ENCODE measurements around the gene PADI4.
"Not testable (repeated sequence)": the region's sequence is repeated elsewhere in the genome, so short reads cannot be mapped to it uniquely, and the experiment has no call there.

The PADI4 gene

GRCh38 chr1:17339521-17339920 lies 31.5 kb downstream of the PADI4 start:
- H3K36me3 ChIP-seq (replicated peaks; ENCODE audit: low read depth, low read length): no peaks in the 10 kb centered on the region
- no peak overlapping the region for H3K4me2 ChIP-seq (ENCODE audit: low read length)
- peaks cover 3% of the 10 kb centered on the region; the same call in 1 of the 2 replicates for H3K27me3 ChIP-seq (ENCODE audit: low read depth, low read length)
- no peaks in the 10 kb centered on the region for H3K4me1 ChIP-seq (ENCODE audit: low read length)
- no peaks in the 10 kb centered on the region for H3K79me2 ChIP-seq (ENCODE audit: low read length)
- no peak overlapping the region for H3K4me3 ChIP-seq (ENCODE audit: low read length)
- no peak for TF ChIP-seq CTCF (IDR thresholded peaks at IDR 0.05; ENCODE audit: low read depth, low read length)
- no peak for TF ChIP-seq EZH2phosphoT487 (IDR thresholded peaks at IDR 0.05; ENCODE audit: low read depth)
- no peak overlapping the region for H3K9ac ChIP-seq (ENCODE audit: low read length)
- no peak overlapping the region for H3K27ac ChIP-seq (ENCODE audit: low read length)
- no peaks in the 10 kb centered on the region for H4K20me1 ChIP-seq (ENCODE audit: insufficient read depth, low read length)
- no peaks in the 10 kb centered on the region for H3K9me3 ChIP-seq (ENCODE audit: insufficient read depth, low read length)
- H2AFZ ChIP-seq (ENCODE audit: low read depth, low read length): no peak overlapping the region

GRCh38 chr1:17340358-17340757 lies 32.4 kb downstream of the PADI4 start:
- Histone ChIP-seq H4K20me1 (ENCODE audit: insufficient read depth, low read length) (no peaks in the 10 kb centered on the region), H2AFZ (ENCODE audit: low read depth, low read length) (no peak overlapping the region), H3K79me2 (ENCODE audit: low read length) (no peaks in the 10 kb centered on the region), H3K4me2 (ENCODE audit: low read length) (no peak overlapping the region), H3K9ac (ENCODE audit: low read length) (no peak overlapping the region), H3K36me3 (replicated peaks; ENCODE audit: low read depth, low read length) (no peaks in the 10 kb centered on the region), H3K27ac (ENCODE audit: low read length) (no peak overlapping the region), H3K4me3 (ENCODE audit: low read length) (no peak overlapping the region), H3K4me1 (ENCODE audit: low read length) (no peaks in the 10 kb centered on the region), H3K9me3 (ENCODE audit: insufficient read depth, low read length) (no peaks in the 10 kb centered on the region), H3K27me3 (ENCODE audit: low read depth, low read length) (peaks cover 3% of the 10 kb centered on the region; the same call in 1 of the 2 replicates)
- TF ChIP-seq EZH2phosphoT487 (IDR thresholded peaks at IDR 0.05; ENCODE audit: low read depth) (no peak), CTCF (IDR thresholded peaks at IDR 0.05; ENCODE audit: low read depth, low read length) (no peak)

GRCh38 chr1:17342014-17342441 lies 34.0 kb downstream of the PADI4 start:
- H3K27ac ChIP-seq (ENCODE audit: low read length): no peak overlapping the region
- TF ChIP-seq EZH2phosphoT487 (IDR thresholded peaks at IDR 0.05; ENCODE audit: low read depth): no peak
- TF ChIP-seq CTCF (IDR thresholded peaks at IDR 0.05; ENCODE audit: low read depth, low read length): no peak
- no peak overlapping the region for H3K9ac ChIP-seq (ENCODE audit: low read length)
- no peaks in the 10 kb centered on the region for H3K9me3 ChIP-seq (ENCODE audit: insufficient read depth, low read length)
- no peaks in the 10 kb centered on the region for H4K20me1 ChIP-seq (ENCODE audit: insufficient read depth, low read length)
- no peak overlapping the region for H2AFZ ChIP-seq (ENCODE audit: low read depth, low read length)
- H3K4me2 ChIP-seq (ENCODE audit: low read length): no peak overlapping the region
- no peaks in the 10 kb centered on the region for H3K79me2 ChIP-seq (ENCODE audit: low read length)
- no peaks in the 10 kb centered on the region for H3K27me3 ChIP-seq (ENCODE audit: low read depth, low read length)
- H3K36me3 ChIP-seq (replicated peaks; ENCODE audit: low read depth, low read length): no peaks in the 10 kb centered on the region
- H3K4me3 ChIP-seq (ENCODE audit: low read length): no peak overlapping the region
- H3K4me1 ChIP-seq (ENCODE audit: low read length): no peaks in the 10 kb centered on the region

GRCh38 chr1:17345506-17345905 lies 37.5 kb downstream of the PADI4 start:
- not testable (repeated sequence) for H3K4me2 ChIP-seq (ENCODE audit: low read length); H3K9me3 ChIP-seq (ENCODE audit: insufficient read depth, low read length); H3K27ac ChIP-seq (ENCODE audit: low read length); H2AFZ ChIP-seq (ENCODE audit: low read depth, low read length); H3K4me3 ChIP-seq (ENCODE audit: low read length); H3K79me2 ChIP-seq (ENCODE audit: low read length); H3K27me3 ChIP-seq (ENCODE audit: low read depth, low read length); H3K9ac ChIP-seq (ENCODE audit: low read length); H4K20me1 ChIP-seq (ENCODE audit: insufficient read depth, low read length); H3K36me3 ChIP-seq (replicated peaks; ENCODE audit: low read depth, low read length); H3K4me1 ChIP-seq (ENCODE audit: low read length)
